ENCODE results near the gene FHL2.
A peak's percentile ranks its signal among the peaks of the same experiment; 100 is the strongest.

FHL2 gene

GRCh38 chr2:105439141-105439540 is 40.3 kb upstream of the FHL2 start:
- Histone ChIP-seq H3K4me1 (no peaks in the 10 kb centered on the region), H3K4me2 (ENCODE audit: low read length) (no peak overlapping the region), H3K27ac (no peak overlapping the region), H3K4me3 (ENCODE audit: low read depth, low read length) (no peak overlapping the region), H3K36me3 (ENCODE audit: control insufficient read depth, insufficient read depth, low read length) (no peaks in the 10 kb centered on the region), H3K79me2 (no peaks in the 10 kb centered on the region), H3K9ac (no peak overlapping the region), H3K9me3 (ENCODE audit: control insufficient read depth, low read length) (no peaks in the 10 kb centered on the region), H3K27me3 (ENCODE audit: control insufficient read depth, insufficient read depth, low read length) (no peaks in the 10 kb centered on the region), H2AFZ (no peak overlapping the region)
- no peak for TF ChIP-seq CTCF (IDR thresholded peaks at IDR 0.05)

- no peaks in the 10 kb centered on the region for H3K9me3 ChIP-seq (ENCODE audit: control insufficient read depth, low read length)
- no peak overlapping the region for H3K4me2 ChIP-seq (ENCODE audit: low read length)
- no peak overlapping the region for H3K4me3 ChIP-seq (ENCODE audit: low read depth, low read length)
- H3K36me3 ChIP-seq (ENCODE audit: control insufficient read depth, insufficient read depth, low read length): no peaks in the 10 kb centered on the region
- no peaks in the 10 kb centered on the region for H3K27me3 ChIP-seq (ENCODE audit: control insufficient read depth, insufficient read depth, low read length)
- H3K4me1 ChIP-seq: no peaks in the 10 kb centered on the region
- peak overlapping the region; percentile 36 for H3K27ac ChIP-seq
- no peak for TF ChIP-seq CTCF (IDR thresholded peaks at IDR 0.05)
- no peaks in the 10 kb centered on the region for H3K79me2 ChIP-seq
- no peak overlapping the region for H3K9ac ChIP-seq
- H2AFZ ChIP-seq: no peak overlapping the region
These were observed 39.5 kb upstream of the FHL2 start for GRCh38 chr2:105438104-105438929.

- peak overlapping the region; percentile 36 for H3K27ac ChIP-seq
These were observed 38.9 kb upstream of the FHL2 start for GRCh38 chr2:105437708-105438103.

GRCh38 chr2:105432749-105433148 is 33.9 kb upstream of the FHL2 start:
- no peaks in the 10 kb centered on the region for H3K79me2 ChIP-seq
- H3K9me3 ChIP-seq (ENCODE audit: control insufficient read depth, low read length): no peaks in the 10 kb centered on the region
- H3K27me3 ChIP-seq (ENCODE audit: control insufficient read depth, insufficient read depth, low read length): no peaks in the 10 kb centered on the region
- H3K4me3 ChIP-seq (ENCODE audit: low read depth, low read length): no peak overlapping the region
- H2AFZ ChIP-seq: no peak overlapping the region
- H3K9ac ChIP-seq: no peak overlapping the region
- H3K4me1 ChIP-seq: no peaks in the 10 kb centered on the region
- no peak for TF ChIP-seq CTCF (IDR thresholded peaks at IDR 0.05)
- no peaks in the 10 kb centered on the region for H3K36me3 ChIP-seq (ENCODE audit: control insufficient read depth, insufficient read depth, low read length)
- H3K4me2 ChIP-seq (ENCODE audit: low read length): no peak overlapping the region
- no peak overlapping the region for H3K27ac ChIP-seq

More at GRCh38 chr2:105437708-105438103, 38.9 kb upstream of the FHL2 start:
- Histone ChIP-seq H3K4me1 (no peaks in the 10 kb centered on the region), H3K9me3 (ENCODE audit: control insufficient read depth, low read length) (no peaks in the 10 kb centered on the region), H3K27me3 (ENCODE audit: control insufficient read depth, insufficient read depth, low read length) (no peaks in the 10 kb centered on the region), H3K4me2 (ENCODE audit: low read length) (no peak overlapping the region), H3K79me2 (no peaks in the 10 kb centered on the region), H3K36me3 (ENCODE audit: control insufficient read depth, insufficient read depth, low read length) (no peaks in the 10 kb centered on the region), H3K4me3 (ENCODE audit: low read depth, low read length) (no peak overlapping the region), H2AFZ (no peak overlapping the region), H3K9ac (no peak overlapping the region)
- TF ChIP-seq CTCF (IDR thresholded peaks at IDR 0.05): no peak

- H2AFZ ChIP-seq: no peak overlapping the region
- no peaks in the 10 kb centered on the region for H3K79me2 ChIP-seq
- no peak overlapping the region for H3K4me3 ChIP-seq (ENCODE audit: low read depth, low read length)
- no peaks in the 10 kb centered on the region for H3K4me1 ChIP-seq
- H3K36me3 ChIP-seq (ENCODE audit: control insufficient read depth, insufficient read depth, low read length): no peaks in the 10 kb centered on the region
- TF ChIP-seq CTCF (IDR thresholded peaks at IDR 0.05): no peak
- no peak overlapping the region for H3K27ac ChIP-seq
- no peaks in the 10 kb centered on the region for H3K9me3 ChIP-seq (ENCODE audit: control insufficient read depth, low read length)
- H3K4me2 ChIP-seq (ENCODE audit: low read length): no peak overlapping the region
- no peaks in the 10 kb centered on the region for H3K27me3 ChIP-seq (ENCODE audit: control insufficient read depth, insufficient read depth, low read length)
- H3K9ac ChIP-seq: no peak overlapping the region
These were observed 33.2 kb upstream of the FHL2 start for GRCh38 chr2:105432044-105432399.
